ENCODE measurements around the gene IMMP2L.
"Not testable (repeated sequence)": the region's sequence is repeated elsewhere in the genome, so short reads cannot be mapped to it uniquely, and the experiment has no call there.

Gene IMMP2L

DNA sequence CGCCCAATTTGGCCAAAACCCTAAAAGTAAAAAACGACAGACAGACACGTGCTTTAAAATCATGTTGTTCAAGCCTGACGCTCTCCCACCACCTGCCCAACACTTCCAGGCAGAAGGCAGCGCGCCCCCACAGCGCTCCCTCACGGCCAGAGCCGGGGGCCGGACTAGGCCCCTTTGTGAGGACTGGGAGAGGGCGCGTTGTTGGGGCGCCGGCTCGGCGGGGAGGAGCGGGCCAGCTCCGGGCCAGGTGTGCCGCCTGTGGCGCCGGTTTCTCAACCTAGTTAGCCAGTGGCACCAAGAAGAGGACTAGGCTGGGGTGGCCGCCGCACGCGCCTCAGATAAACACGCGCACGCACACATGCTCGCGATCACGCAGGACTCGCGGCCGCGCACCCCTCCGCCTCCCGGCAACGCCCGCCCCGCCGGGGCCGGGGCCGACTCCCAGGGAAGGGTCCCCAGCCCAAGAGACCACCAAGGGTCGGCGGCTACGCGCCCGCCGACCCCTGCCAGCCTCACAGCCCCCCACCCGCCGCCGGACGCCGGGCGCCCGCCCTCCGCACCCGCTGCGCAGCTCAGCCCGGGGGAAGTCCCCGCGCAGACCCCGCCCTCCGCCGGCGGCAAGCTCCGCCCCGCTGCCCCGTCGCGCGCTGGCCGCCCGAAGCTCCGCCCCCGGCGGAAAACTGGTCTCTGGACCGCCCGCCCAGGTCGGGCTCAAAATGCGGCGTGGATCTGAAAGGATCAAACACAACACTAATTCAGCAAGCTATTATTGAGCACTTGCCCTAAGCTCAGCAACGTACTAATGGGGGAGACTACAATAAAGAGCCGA lies at the start of gene IMMP2L:
Gene IMMP2L, minus strand, starts transcription at position 589 of the 829 bp plus-strand sequence.
- in situ Hi-C loops (cut with HindIII; ENCODE audit: low pct_ligation_motif_present, low pct_unique_long_range_greater_than_20kb, low sequenced_read_pairs), result no loop called here
- peak; percentile 93 for DNase-seq

DNA sequence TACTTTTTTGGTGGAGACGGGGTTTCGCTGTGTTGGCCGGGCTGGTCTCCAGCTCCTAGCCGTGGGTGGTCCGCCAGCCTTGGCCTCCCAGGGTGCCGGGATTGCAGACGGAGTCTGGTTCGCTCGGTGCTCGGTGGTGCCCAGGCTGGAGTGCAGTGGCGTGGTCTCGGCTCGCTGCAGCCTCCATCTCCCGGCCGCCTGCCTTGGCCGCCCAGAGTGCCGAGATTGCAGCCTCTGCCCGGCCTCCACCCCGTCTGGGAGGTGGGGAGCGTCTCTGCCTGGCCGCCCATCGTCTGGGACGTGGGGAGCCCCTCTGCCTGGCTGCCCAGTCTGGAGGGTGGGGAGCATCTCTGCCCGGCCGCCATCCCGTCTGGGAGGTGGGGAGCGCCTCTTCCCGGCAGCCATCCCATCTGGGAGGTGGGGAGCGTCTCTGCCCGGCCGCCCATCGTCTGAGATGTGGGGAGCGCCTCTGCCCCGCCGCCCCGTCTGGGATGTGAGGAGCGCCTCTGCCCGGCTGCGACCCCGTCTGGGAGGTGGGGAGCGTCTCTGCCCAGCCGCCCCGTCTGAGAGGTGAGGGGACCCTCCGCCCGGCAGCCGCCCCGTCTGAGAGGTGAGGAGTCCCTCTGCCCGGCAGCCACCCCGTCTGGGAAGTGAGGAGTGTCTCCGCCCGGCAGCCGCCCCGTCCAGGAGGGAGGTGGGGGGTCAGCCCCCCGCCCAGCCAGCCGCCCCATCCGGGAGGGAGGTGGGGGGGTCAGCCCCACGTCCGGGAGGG lies 47.4 kb upstream of the IMMP2L start:
- DNase-seq; in situ Hi-C loops (cut with HindIII; ENCODE audit: low pct_ligation_motif_present, low pct_unique_long_range_greater_than_20kb, low sequenced_read_pairs): not testable (repeated sequence)

- in situ Hi-C loops (cut with HindIII; ENCODE audit: low pct_ligation_motif_present, low pct_unique_long_range_greater_than_20kb, low sequenced_read_pairs), result no loop called here
- DNase-seq, result no peak
Observed at GRCh38 chr7:111607621-111608020, 45.3 kb upstream of the IMMP2L start.

- no peak for DNase-seq
- in situ Hi-C loops (cut with HindIII; ENCODE audit: low pct_ligation_motif_present, low pct_unique_long_range_greater_than_20kb, low sequenced_read_pairs), result no loop called here
Observed at GRCh38 chr7:111605246-111605645, 43.0 kb upstream of the IMMP2L start.

DNA sequence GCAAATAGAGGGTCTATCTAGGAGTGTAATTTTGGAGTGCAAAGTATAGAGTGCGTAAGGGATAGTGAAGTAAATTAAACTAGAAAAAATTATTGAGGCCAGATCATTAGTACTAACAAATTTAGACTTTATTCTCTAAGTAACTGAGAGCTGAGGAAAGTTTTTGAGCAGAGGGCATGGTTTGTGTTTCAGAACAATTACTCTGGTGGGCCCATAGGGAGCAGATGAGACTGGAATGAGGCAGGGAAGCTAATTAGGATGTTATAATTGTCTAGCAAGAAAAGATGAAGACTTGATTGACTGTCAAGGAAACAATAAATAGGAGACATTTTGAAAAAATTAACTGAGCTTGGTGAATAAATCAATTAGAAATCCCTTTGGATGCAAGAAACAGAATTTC lies 37.8 kb upstream of the IMMP2L start:
- in situ Hi-C loops (cut with HindIII; ENCODE audit: low pct_ligation_motif_present, low pct_unique_long_range_greater_than_20kb, low sequenced_read_pairs), result no loop called here

GRCh38 chr7:111595780-111596179 lies 33.5 kb upstream of the IMMP2L start:
- in situ Hi-C loops (cut with HindIII; ENCODE audit: low pct_ligation_motif_present, low pct_unique_long_range_greater_than_20kb, low sequenced_read_pairs), result no loop called here
- no peak for DNase-seq

More for the DNA sequence above, 37.8 kb upstream of the IMMP2L start:
- DNase-seq, result no peak

DNA sequence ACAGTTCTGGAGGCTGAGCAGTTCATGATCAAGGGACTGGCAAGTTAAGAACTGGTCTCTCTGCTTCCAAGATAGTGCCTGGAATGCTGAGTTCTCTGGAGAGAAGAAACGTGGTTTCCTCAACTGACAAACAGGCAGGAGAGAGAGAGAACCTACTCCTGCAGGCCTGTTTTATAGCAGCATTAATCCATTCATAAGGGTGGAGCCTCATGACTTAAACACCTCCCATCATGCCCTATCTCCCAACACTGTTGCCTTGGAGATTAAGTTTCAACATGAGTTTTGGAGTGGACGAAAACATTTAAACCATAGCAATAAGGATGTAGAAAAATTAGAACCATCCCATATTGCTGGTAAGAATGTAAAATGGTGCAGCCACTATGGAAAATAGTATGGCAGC lies 32.3 kb upstream of the IMMP2L start:
- in situ Hi-C loops (cut with HindIII; ENCODE audit: low pct_ligation_motif_present, low pct_unique_long_range_greater_than_20kb, low sequenced_read_pairs), result no loop called here
- no peak for DNase-seq

GRCh38 chr7:111593343-111593742 lies 31.1 kb upstream of the IMMP2L start:
- in situ Hi-C loops (cut with HindIII; ENCODE audit: low pct_ligation_motif_present, low pct_unique_long_range_greater_than_20kb, low sequenced_read_pairs), result no loop called here
- DNase-seq, result no peak

GRCh38 chr7:111588065-111588433 lies 25.8 kb upstream of the IMMP2L start:
- DNase-seq, result peak; percentile 19
- in situ Hi-C loops (cut with HindIII; ENCODE audit: low pct_ligation_motif_present, low pct_unique_long_range_greater_than_20kb, low sequenced_read_pairs), result no loop called here

GRCh38 chr7:111587410-111588064 lies 25.2 kb upstream of the IMMP2L start:
- in situ Hi-C loops (cut with HindIII; ENCODE audit: low pct_ligation_motif_present, low pct_unique_long_range_greater_than_20kb, low sequenced_read_pairs), result no loop called here
- DNase-seq, result no peak

DNA sequence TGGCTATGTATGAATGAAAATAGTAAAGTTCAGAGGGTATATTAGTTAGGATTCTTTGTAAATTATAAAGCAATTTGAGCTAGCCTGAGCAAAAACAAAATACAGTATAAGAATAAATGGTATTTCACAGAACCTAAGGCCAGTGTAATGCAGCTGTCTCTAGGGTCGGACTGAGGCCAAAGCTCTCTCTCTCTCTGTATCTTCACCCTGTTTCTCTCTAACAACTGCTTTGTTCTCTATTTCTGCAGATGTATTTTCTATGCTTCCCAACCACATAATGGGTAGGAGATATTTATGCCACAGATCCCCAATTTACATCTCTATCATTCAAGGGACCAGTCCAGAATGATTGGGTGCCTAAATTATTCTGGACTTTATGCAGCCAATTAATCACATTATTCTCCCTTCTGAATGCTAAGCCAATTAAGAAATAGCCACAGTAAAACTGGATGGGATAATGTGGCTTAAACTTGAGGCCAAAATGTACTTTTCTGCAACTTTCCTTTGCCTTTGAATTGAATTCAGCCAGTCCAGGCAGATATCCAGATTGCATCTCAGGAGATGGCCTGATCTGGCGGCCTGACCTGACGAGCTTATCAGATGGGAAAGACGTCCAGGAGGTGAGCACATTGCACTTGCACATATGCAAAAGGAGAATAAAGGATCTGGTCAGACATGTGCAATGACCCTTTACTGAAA lies 24.6 kb upstream of the IMMP2L start:
- no peak for DNase-seq
- in situ Hi-C loops (cut with HindIII; ENCODE audit: low pct_ligation_motif_present, low pct_unique_long_range_greater_than_20kb, low sequenced_read_pairs), result no loop called here

GRCh38 chr7:111581784-111582488 lies 19.6 kb upstream of the IMMP2L start:
- in situ Hi-C loops (cut with HindIII; ENCODE audit: low pct_ligation_motif_present, low pct_unique_long_range_greater_than_20kb, low sequenced_read_pairs); DNase-seq: not testable (repeated sequence)

GRCh38 chr7:111581207-111581606 lies 18.9 kb upstream of the IMMP2L start:
- not testable (repeated sequence) for DNase-seq

DNA sequence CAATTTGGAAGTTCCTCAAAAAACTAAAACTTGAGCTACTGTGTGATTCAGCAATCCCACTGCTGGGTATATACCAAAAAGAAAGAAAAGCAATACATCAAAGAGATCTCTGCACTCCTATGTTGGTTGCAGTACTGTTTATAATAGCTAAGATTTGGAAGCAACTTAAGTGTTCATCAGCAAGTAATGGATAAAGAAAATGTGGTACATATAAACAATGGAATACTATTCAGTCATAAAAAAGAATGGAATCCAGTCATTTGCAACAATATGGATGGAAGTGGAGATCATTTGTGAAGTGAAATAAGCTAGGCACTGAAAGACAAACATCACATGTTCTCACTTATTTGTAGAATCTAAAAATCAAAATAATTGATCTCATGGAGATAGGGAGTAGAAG lies 16.5 kb upstream of the IMMP2L start:
- in situ Hi-C loops (cut with HindIII; ENCODE audit: low pct_ligation_motif_present, low pct_unique_long_range_greater_than_20kb, low sequenced_read_pairs), result no loop called here

More at GRCh38 chr7:111581207-111581606, 18.9 kb upstream of the IMMP2L start:
- in situ Hi-C loops (cut with HindIII; ENCODE audit: low pct_ligation_motif_present, low pct_unique_long_range_greater_than_20kb, low sequenced_read_pairs), result not testable (repeated sequence)

DNA sequence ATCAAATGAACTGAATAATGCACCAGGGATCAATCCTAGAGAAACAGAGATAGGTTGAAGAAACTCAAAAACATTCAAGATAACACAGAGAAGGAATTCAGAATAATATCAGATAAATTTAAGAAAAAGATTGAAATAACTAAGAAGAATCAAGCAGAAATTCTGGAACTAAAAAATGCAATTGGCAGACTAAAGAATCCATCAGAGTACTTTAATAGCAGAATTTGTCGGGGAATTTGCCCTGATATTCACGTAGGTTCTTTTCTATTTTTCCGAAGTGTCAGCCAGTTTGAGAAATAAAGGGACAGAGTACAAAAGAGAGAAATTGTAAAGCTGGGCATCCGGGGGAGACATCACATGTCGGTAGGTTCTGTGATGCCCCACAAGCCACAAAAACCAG lies 9.4 kb upstream of the IMMP2L start:
- in situ Hi-C loops (cut with HindIII; ENCODE audit: low pct_ligation_motif_present, low pct_unique_long_range_greater_than_20kb, low sequenced_read_pairs), result no loop called here
- DNase-seq, result no peak

More for the DNA sequence above, 16.5 kb upstream of the IMMP2L start:
- no peak for DNase-seq

DNA sequence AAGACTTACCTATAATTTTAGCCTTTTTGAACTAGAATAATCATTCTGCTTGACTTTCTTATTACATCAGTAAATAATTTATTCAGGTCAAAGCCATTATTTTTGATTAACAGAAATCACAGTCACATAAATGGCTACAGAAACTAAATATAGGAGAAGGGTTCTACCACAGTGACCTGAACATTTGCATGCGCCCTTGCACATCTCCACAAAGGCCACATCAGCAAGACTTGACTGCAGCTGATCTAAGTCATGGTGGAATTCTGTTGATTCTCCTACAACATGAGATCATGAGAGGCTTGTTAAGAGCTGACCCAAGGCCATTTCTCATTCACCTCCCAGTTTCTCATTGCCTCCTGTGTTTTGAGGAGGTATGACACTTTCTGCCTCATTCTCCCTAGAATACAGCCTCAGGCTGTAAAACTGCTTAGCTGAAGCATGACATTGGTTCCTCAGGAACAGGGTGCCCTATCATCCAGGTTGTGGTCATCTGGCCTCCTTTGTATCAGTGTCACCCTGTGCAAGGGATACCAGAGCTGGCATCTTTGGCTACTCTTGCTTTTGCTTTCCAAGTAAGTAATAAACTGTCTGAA lies 6.7 kb upstream of the IMMP2L start:
- DNase-seq, result no peak
- in situ Hi-C loops (cut with HindIII; ENCODE audit: low pct_ligation_motif_present, low pct_unique_long_range_greater_than_20kb, low sequenced_read_pairs), result no loop called here

GRCh38 chr7:111568419-111568818 lies 6.1 kb upstream of the IMMP2L start:
- in situ Hi-C loops (cut with HindIII; ENCODE audit: low pct_ligation_motif_present, low pct_unique_long_range_greater_than_20kb, low sequenced_read_pairs), result no loop called here
- DNase-seq, result no peak

DNA sequence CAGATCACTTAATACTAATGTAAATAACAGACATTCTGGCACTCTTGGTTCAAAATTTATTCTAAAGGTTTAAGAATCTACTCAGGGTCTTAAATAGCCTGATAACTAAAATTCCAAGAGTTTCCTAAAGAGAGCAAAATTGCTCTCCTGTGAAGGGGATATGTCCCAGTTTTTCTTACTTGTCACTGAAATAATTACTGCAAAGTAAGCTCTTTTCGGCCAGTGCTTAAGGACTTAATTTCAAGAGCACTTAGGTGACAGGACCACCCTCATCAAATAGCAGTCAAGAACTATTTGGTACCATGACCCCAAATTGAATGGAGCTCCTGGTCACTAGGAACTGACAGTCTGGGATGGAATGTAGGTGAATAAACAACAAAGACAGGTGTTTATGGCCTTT lies 1.8 kb upstream of the IMMP2L start:
- in situ Hi-C loops (cut with HindIII; ENCODE audit: low pct_ligation_motif_present, low pct_unique_long_range_greater_than_20kb, low sequenced_read_pairs), result no loop called here
- DNase-seq, result no peak

All from ACHN (cell line).